Measurements from ENCODE around the gene DSE.

GRCh38 chr6:116369540-116369939 lies 1.2 kb upstream of the DSE start:
- TF ChIP-seq CTCF (IDR thresholded peaks at IDR 0.05) (no peak), ZFX (IDR thresholded peaks at IDR 0.05; ENCODE audit: borderline replicate concordance) (no peak)
